H7 (cell line): ENCODE results near the gene PDE7B. TPM values are rescaled to one million over a fixed set of nuclear protein-coding genes. Genes with fewer than 3 reads are reported as not detected.
A peak's percentile ranks its signal among the peaks of the same experiment; 100 is the strongest.
"Not testable (repeated sequence)": the region's sequence is repeated elsewhere in the genome, so short reads cannot be mapped to it uniquely, and the experiment has no call there.

Experiments
- DNase-seq: peaks from one replicate; pipeline ENCODE4 v3.0.0; 2012
- H3K27me3 ChIP-seq: 2 replicates; pipeline ENCODE4 v1.6.0; 2011; ENCODE audit warnings: mild to moderate bottlenecking, low read length; ENCODE audit not compliant: control insufficient read depth, insufficient read depth
- H3K36me3 ChIP-seq: replicated peaks from 2 replicates; pipeline ENCODE4 v1.5.1; 2011; ENCODE audit warnings: low read length; ENCODE audit not compliant: control insufficient read depth, insufficient read depth
- H3K4me3 ChIP-seq: 2 replicates; pipeline ENCODE4 v1.5.1; 2011; ENCODE audit warnings: low read depth, mild to moderate bottlenecking, control low read depth, low read length, moderate library complexity; ENCODE audit not compliant: insufficient read depth
- total RNA-seq: library from RNA; depleted of rRNA; stranded (reverse); fragments of >200 nt; shearing (Covaris generic); gene quantifications from 2 replicates; pipeline ENCODE4 v1.2.3, GENCODE V29; 2014

The PDE7B gene
- total RNA-seq, 1 experiment from 2014 or later, result not detected

GRCh38 chr6:136094812-136095211 lies 243.3 kb downstream of the PDE7B start:
- no peak for DNase-seq
- Histone ChIP-seq H3K36me3 (no peaks in the 10 kb centered on the region), H3K27me3 (no peaks in the 10 kb centered on the region; the same call in 1 of the 2 replicates), H3K4me3 (no peak overlapping the region)

- no peaks in the 10 kb centered on the region; the same call in 1 of the 2 replicates for H3K27me3 ChIP-seq
Measured at GRCh38 chr6:136095986-136096385, 244.5 kb downstream of the PDE7B start.

DNA sequence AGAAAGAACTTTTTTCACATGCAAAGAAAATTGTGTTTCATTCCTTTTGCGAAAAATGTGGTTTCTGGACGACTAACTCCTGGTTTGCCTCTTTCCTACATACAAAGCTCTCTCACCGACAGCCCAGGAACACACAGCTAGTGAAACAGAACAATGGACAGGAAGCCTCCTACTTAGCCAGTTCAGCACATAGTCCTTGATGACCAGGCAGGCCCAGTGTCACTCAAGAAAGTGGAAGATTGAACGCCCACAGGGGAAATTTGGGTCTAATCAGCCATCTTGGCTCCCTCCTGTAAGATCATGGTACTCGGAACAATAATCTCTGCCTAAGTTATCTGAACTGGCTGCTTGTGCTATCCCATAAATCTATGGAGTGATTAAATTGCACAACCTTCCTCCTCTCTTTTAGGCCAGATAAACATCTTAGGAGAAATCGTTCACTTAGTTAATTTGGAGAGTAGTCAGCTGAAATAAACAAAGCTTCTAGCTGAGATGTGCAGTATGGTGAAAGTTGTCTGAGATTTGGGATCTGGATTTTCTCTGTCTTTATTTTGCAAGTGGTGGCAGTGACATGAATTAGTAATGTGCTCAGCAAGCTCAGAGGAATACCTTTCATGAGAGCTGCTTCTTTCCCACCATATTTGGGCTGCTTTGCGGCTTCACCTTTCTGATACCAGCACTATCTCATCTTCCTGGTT lies 251.6 kb downstream of the PDE7B start:
- Histone ChIP-seq H3K36me3 (no peaks in the 10 kb centered on the region), H3K27me3 (peaks cover 48% of the 10 kb centered on the region), H3K4me3 (no peak overlapping the region)
- DNase-seq, result no peak

More at GRCh38 chr6:136095986-136096385, 244.5 kb downstream of the PDE7B start:
- Histone ChIP-seq H3K4me3 (no peak overlapping the region), H3K36me3 (no peaks in the 10 kb centered on the region)
- no peak for DNase-seq

GRCh38 chr6:136103763-136104311 lies 252.3 kb downstream of the PDE7B start:
- peaks cover 48% of the 10 kb centered on the region for H3K27me3 ChIP-seq
- H3K4me3 ChIP-seq, result no peak overlapping the region
- no peaks in the 10 kb centered on the region for H3K36me3 ChIP-seq
- peak; percentile 11 for DNase-seq

DNA sequence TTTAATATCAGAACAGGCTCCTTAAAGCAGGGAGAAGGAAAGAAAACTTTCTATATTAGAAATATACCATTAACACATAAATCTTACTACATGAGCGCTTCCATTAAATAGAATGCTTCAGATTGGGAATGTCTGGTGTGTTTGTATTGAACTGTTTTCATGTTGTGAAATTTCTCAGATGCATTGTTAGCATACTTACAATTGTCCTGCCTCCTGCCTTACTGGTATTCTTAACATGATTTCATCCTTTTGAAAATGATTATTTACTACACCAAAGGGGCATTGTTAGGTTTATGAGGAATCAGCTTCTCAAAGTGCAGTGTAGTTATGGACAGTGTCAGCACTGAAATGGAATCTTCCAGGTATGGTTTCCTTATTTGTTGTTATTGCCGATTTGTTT lies 253.1 kb downstream of the PDE7B start:
- Histone ChIP-seq H3K27me3 (peaks cover 48% of the 10 kb centered on the region), H3K36me3 (no peaks in the 10 kb centered on the region)

DNA sequence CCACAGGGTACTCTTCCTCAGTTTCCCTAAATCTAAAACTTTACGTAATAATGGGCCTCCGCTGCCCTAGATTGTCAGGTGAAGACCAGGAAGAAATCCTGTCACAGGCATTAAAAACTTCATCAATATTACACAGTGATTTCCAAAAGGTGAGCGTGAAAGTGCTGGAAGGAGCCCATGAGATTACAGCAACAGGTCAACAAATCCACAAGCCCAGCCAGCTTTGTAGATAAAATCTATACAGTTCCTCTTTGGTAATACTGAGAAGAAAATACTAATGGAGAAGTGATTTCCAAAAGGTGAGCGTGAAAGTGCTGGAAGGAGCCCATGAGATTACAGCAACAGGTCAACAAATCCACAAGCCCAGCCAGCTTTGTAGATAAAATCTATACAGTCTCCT lies 254.3 kb downstream of the PDE7B start:
- not testable (repeated sequence) for H3K4me3 ChIP-seq

More for the DNA sequence above, 253.1 kb downstream of the PDE7B start:
- DNase-seq, result no peak
- H3K4me3 ChIP-seq, result no peak overlapping the region

DNA sequence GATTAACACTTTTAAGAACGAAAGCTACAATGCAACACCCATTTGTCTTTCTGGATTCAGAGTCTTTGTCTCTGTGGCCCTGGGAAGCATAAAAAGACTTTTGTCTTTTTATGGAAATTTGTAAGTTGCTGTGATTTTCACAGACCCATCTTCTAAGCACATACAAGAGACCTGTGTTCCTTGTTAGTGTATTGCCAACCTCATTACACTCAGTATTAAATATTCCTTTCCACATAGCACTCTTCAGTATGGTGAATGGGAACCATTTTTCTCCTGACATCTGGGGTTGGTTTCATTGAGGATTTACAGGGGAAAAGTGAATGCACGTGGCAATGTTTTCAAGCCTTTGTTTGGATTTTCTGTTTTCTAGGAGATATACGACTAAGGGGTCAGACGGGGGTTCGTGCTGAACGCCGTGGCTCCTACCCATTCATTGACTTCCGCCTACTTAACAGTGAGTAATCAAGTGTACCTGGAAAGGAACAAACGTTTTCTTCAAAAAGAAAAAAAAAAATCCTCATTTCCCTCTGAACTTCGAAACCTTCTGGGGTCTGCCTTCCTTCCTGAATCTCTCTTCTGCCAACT lies 257.0 kb downstream of the PDE7B start:
- H3K36me3 ChIP-seq, result no peaks in the 10 kb centered on the region
- peaks cover 32% of the 10 kb centered on the region for H3K27me3 ChIP-seq
- DNase-seq, result no peak
- no peak overlapping the region for H3K4me3 ChIP-seq

More for the DNA sequence above, 254.3 kb downstream of the PDE7B start:
- H3K27me3 ChIP-seq, result peaks cover 52% of the 10 kb centered on the region
- not testable (repeated sequence) for H3K36me3 ChIP-seq, DNase-seq

- no peak overlapping the region for H3K4me3 ChIP-seq
- H3K36me3 ChIP-seq, result no peaks in the 10 kb centered on the region
- no peak for DNase-seq
- H3K27me3 ChIP-seq, result peaks cover 10% of the 10 kb centered on the region
Measured at GRCh38 chr6:136111831-136112230, 260.3 kb downstream of the PDE7B start.

- no peak for DNase-seq
- no peaks in the 10 kb centered on the region for H3K36me3 ChIP-seq
- H3K4me3 ChIP-seq, result no peak overlapping the region
- H3K27me3 ChIP-seq, result peaks cover 7% of the 10 kb centered on the region; the same call in 1 of the 2 replicates
Measured at GRCh38 chr6:136112262-136112661, 260.8 kb downstream of the PDE7B start.

DNA sequence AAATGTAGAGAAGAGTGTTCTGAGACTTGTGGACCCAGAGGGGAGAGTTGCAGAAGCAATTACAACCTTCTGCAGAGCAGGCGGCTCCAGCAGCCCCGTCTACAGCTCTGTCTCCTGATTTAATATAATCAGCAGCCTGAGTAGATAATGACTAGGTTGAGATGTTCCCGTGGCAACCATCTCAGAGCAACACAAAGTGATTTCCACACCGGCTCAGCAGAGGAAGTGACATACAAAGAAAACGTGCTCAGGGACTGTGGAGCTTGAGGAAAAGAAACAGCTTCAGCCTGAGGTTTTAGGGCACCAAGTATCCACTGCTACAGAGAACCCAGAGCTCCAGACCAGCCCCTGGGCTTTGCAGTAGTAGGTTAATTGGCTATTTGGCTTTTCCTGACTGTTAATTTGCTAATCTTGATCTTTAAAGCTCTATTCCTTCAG lies 262.3 kb downstream of the PDE7B start:
- peak; percentile 7 for DNase-seq
- no peak overlapping the region for H3K4me3 ChIP-seq
- H3K27me3 ChIP-seq, result peaks cover 4% of the 10 kb centered on the region; the same call in 1 of the 2 replicates
- no peaks in the 10 kb centered on the region for H3K36me3 ChIP-seq

DNA sequence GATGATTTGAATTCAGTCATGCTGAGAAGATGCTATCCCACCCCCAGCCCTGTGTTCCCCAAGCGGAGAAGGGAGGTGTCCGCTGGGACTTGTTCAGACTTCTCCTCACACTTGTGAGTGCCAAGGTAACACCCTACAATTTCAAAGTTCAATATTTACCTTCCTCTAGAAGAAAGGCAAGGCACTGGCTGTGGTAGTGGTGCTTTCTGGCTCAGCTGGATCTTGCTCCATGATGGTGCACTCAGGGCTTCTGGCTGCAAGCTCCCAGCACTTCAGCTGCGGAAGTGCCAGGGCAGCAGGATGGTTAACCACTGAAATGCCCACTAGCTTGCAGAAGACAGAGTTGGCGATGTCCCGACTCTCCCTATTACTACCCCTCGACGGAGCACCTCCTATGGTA lies 263.2 kb downstream of the PDE7B start:
- peaks cover 4% of the 10 kb centered on the region; the same call in 1 of the 2 replicates for H3K27me3 ChIP-seq
- no peak overlapping the region for H3K4me3 ChIP-seq
- no peak for DNase-seq
- H3K36me3 ChIP-seq, result no peaks in the 10 kb centered on the region

DNA sequence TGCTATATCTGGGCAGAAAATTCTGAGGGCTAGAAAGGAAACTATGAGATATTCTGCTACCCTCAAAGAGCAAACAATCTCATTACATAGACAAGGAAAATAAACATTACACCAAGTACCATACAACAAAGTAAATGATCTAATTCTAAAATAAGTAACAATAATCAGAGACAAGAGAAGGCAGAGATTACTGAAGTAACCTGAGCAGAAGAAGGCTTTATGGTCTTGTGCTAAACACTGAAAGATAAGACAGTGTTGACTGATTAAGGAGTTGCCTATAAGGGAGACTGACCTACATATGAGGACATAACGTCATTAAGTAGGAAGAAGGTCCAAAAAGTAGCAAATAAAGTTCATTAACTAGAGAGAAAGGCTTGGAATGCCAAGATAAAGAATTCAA lies 264.4 kb downstream of the PDE7B start:
- no peak for DNase-seq
- Histone ChIP-seq H3K36me3 (no peaks in the 10 kb centered on the region), H3K27me3 (no peaks in the 10 kb centered on the region), H3K4me3 (no peak overlapping the region)

DNA sequence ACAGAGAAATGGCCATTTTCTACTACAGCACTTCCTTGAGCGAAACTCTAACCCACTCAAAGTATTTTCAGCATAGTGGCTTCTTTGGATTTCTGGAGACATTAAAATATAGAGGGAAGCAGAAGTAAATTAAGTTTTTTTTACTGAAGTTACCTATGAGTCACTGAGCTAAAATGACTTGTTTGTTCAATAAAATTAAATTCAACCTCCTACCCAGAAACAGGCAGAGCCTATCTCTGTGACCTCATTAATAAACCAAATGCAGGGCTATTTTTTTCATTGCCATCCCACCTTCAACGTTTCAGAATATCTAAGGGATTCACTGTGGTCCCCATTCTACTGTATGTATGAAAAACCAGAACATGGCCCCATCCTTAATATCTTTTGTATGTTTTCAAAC lies 265.6 kb downstream of the PDE7B start:
- no peaks in the 10 kb centered on the region for H3K27me3 ChIP-seq
- no peak overlapping the region for H3K4me3 ChIP-seq
- DNase-seq, result no peak
- no peaks in the 10 kb centered on the region for H3K36me3 ChIP-seq

DNA sequence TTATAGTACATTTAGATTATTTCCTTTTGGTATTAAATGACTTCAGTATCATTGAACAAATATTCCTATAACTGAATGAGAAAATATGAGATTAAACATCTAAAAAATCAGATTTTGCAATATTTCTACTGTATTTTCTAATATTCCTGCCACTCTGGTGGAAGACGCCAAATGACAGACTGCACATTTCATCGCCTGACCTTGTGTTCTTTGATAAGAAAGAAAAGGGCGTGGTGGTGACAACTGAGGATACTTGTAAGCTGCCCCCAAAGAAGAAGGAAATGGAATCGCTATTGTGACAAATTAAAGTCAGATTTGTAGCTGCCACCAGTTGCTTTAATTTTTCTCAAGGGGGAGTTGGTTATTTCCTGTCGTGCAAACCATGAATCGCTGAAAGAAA lies 267.3 kb downstream of the PDE7B start:
- H3K27me3 ChIP-seq, result no peaks in the 10 kb centered on the region
- H3K36me3 ChIP-seq, result no peaks in the 10 kb centered on the region
- H3K4me3 ChIP-seq, result no peak overlapping the region
- no peak for DNase-seq

GRCh38 chr6:136123468-136123867 lies 272.0 kb downstream of the PDE7B start:
- Histone ChIP-seq H3K36me3 (no peaks in the 10 kb centered on the region), H3K4me3 (no peak overlapping the region), H3K27me3 (no peaks in the 10 kb centered on the region)
- no peak for DNase-seq
